Measurements from ENCODE around the gene ZNF558.
"Not testable (repeated sequence)": the region's sequence is repeated elsewhere in the genome, so short reads cannot be mapped to it uniquely, and the experiment has no call there.

ZNF558 gene

GRCh38 chr19:8811315-8812172 lies 20.6 kb downstream of the ZNF558 start:
- Histone ChIP-seq H3K4me1 (ENCODE audit: control insufficient read depth in 1 of 2, insufficient read depth in 2 of 2, low read length in 2 of 2) (no peaks in the 10 kb centered on the region), H3K9me3 (ENCODE audit: control insufficient read depth in 1 of 2, low read length in 2 of 2) (peaks cover 89 to 95% of the 10 kb centered on the region in 2 donors), H3K27ac (ENCODE audit: low read depth, low read length) (no peak overlapping the region), H3K36me3 (ENCODE audit: control insufficient read depth in 1 of 2, insufficient read depth in 2 of 2, low read length in 2 of 2) (peaks cover 73 to 80% of the 10 kb centered on the region in 2 donors), H3K9ac (ENCODE audit: low read depth in 1 of 2, low read length in 2 of 2) (no peak overlapping the region), H3K27me3 (ENCODE audit: control insufficient read depth in 1 of 2, insufficient read depth in 2 of 2, low read length in 2 of 2) (no peaks in the 10 kb centered on the region), H3K4me3 (ENCODE audit: low read depth in 1 of 2, low read length in 2 of 2) (peak overlapping the region; percentile 33 to 42)

- Histone ChIP-seq H3K9me3 (ENCODE audit: control insufficient read depth in 1 of 2, low read length in 2 of 2) (peaks cover 67 to 73% of the 10 kb centered on the region in 2 donors), H3K9ac (ENCODE audit: low read depth in 1 of 2, low read length in 2 of 2) (no peak overlapping the region), H3K27ac (ENCODE audit: low read depth, low read length) (no peak overlapping the region), H3K4me3 (ENCODE audit: low read depth in 1 of 2, low read length in 2 of 2) (peak overlapping the region in 1 of 2 donors; percentile 2), H3K36me3 (ENCODE audit: control insufficient read depth in 1 of 2, insufficient read depth in 2 of 2, low read length in 2 of 2) (peaks cover 28 to 40% of the 10 kb centered on the region in 2 donors), H3K4me1 (ENCODE audit: control insufficient read depth in 1 of 2, insufficient read depth in 2 of 2, low read length in 2 of 2) (no peaks in the 10 kb centered on the region), H3K27me3 (ENCODE audit: control insufficient read depth in 1 of 2, insufficient read depth in 2 of 2, low read length in 2 of 2) (no peaks in the 10 kb centered on the region)
These were observed 25.4 kb downstream of the ZNF558 start for GRCh38 chr19:8806661-8807060.

- H3K9me3 ChIP-seq (ENCODE audit: control insufficient read depth in 1 of 2, low read length in 2 of 2), result peaks cover 5 to 13% of the 10 kb centered on the region in 2 donors
These were observed 37.3 kb downstream of the ZNF558 start for GRCh38 chr19:8794823-8795222.

GRCh38 chr19:8773587-8773986 lies 58.5 kb downstream of the ZNF558 start:
- H3K4me3 ChIP-seq (ENCODE audit: low read depth in 1 of 2, low read length in 2 of 2); H3K36me3 ChIP-seq (ENCODE audit: control insufficient read depth in 1 of 2, insufficient read depth in 2 of 2, low read length in 2 of 2); H3K9me3 ChIP-seq (ENCODE audit: control insufficient read depth in 1 of 2, low read length in 2 of 2): not testable (repeated sequence)

More at GRCh38 chr19:8794823-8795222, 37.3 kb downstream of the ZNF558 start:
- no peak overlapping the region for H3K4me3 ChIP-seq (ENCODE audit: low read depth in 1 of 2, low read length in 2 of 2)
- H3K9ac ChIP-seq (ENCODE audit: low read depth in 1 of 2, low read length in 2 of 2), result no peak overlapping the region
- H3K36me3 ChIP-seq (ENCODE audit: control insufficient read depth in 1 of 2, insufficient read depth in 2 of 2, low read length in 2 of 2), result no peaks in the 10 kb centered on the region
- no peak overlapping the region for H3K27ac ChIP-seq (ENCODE audit: low read depth, low read length)
- H3K4me1 ChIP-seq (ENCODE audit: control insufficient read depth in 1 of 2, insufficient read depth in 2 of 2, low read length in 2 of 2), result no peaks in the 10 kb centered on the region
- no peaks in the 10 kb centered on the region for H3K27me3 ChIP-seq (ENCODE audit: control insufficient read depth in 1 of 2, insufficient read depth in 2 of 2, low read length in 2 of 2)

GRCh38 chr19:8769265-8769664 lies 62.8 kb downstream of the ZNF558 start:
- not testable (repeated sequence) for H3K36me3 ChIP-seq (ENCODE audit: control insufficient read depth in 1 of 2, insufficient read depth in 2 of 2, low read length in 2 of 2); H3K27me3 ChIP-seq (ENCODE audit: control insufficient read depth in 1 of 2, insufficient read depth in 2 of 2, low read length in 2 of 2); H3K9ac ChIP-seq (ENCODE audit: low read depth in 1 of 2, low read length in 2 of 2); H3K4me1 ChIP-seq (ENCODE audit: control insufficient read depth in 1 of 2, insufficient read depth in 2 of 2, low read length in 2 of 2); H3K9me3 ChIP-seq (ENCODE audit: control insufficient read depth in 1 of 2, low read length in 2 of 2); H3K27ac ChIP-seq (ENCODE audit: low read depth, low read length); H3K4me3 ChIP-seq (ENCODE audit: low read depth in 1 of 2, low read length in 2 of 2)

More at GRCh38 chr19:8773587-8773986, 58.5 kb downstream of the ZNF558 start:
- H3K27ac ChIP-seq (ENCODE audit: low read depth, low read length); H3K9ac ChIP-seq (ENCODE audit: low read depth in 1 of 2, low read length in 2 of 2); H3K27me3 ChIP-seq (ENCODE audit: control insufficient read depth in 1 of 2, insufficient read depth in 2 of 2, low read length in 2 of 2); H3K4me1 ChIP-seq (ENCODE audit: control insufficient read depth in 1 of 2, insufficient read depth in 2 of 2, low read length in 2 of 2): not testable (repeated sequence)

GRCh38 chr19:8767257-8767656 lies 64.8 kb downstream of the ZNF558 start:
- not testable (repeated sequence) for H3K4me1 ChIP-seq (ENCODE audit: control insufficient read depth in 1 of 2, insufficient read depth in 2 of 2, low read length in 2 of 2); H3K27me3 ChIP-seq (ENCODE audit: control insufficient read depth in 1 of 2, insufficient read depth in 2 of 2, low read length in 2 of 2); H3K9me3 ChIP-seq (ENCODE audit: control insufficient read depth in 1 of 2, low read length in 2 of 2); H3K9ac ChIP-seq (ENCODE audit: low read depth in 1 of 2, low read length in 2 of 2); H3K4me3 ChIP-seq (ENCODE audit: low read depth in 1 of 2, low read length in 2 of 2); H3K36me3 ChIP-seq (ENCODE audit: control insufficient read depth in 1 of 2, insufficient read depth in 2 of 2, low read length in 2 of 2); H3K27ac ChIP-seq (ENCODE audit: low read depth, low read length)
